Suprapubic skin (tissue), 4 donors: ENCODE data around the gene MCRIP1.

Experiments
- EP300 ChIP-seq: sonication (generic); formaldehyde crosslinking; IDR thresholded peaks from one replicate; pipeline ENCODE4 v1.6.1; 2017; ENCODE audit warnings: antibody characterized with exemption
- POLR2A ChIP-seq, 2 donors: fragments of 450-650 bp; IDR thresholded peaks; one replicate each; pipeline ENCODE4 v1.6.1; 2017; ENCODE audit warnings: antibody characterized with exemption in 2 of 2, mild to moderate bottlenecking in 2 of 2, moderate library complexity in 2 of 2
- POLR2AphosphoS5 ChIP-seq, 3 donors: sonication (generic); formaldehyde crosslinking; IDR thresholded peaks; one replicate each; pipeline ENCODE4 v1.6.1; 2017; ENCODE audit warnings: antibody characterized with exemption in 3 of 3
- TF ChIP-seq, protein P1 (sequence below), 2 donors: fragments of 200-600 bp in 1 of 2; fragments of 450-650 bp in 1 of 2; sonication (generic) in 1 of 2; IDR thresholded peaks; one replicate each; pipeline ENCODE4 v1.5.1; 2016 to 2019; ENCODE audit warnings: antibody characterized with exemption in 2 of 2, mild to moderate bottlenecking in 1 of 2, moderate library complexity in 1 of 2

- TF ChIP-seq, protein P1, sequence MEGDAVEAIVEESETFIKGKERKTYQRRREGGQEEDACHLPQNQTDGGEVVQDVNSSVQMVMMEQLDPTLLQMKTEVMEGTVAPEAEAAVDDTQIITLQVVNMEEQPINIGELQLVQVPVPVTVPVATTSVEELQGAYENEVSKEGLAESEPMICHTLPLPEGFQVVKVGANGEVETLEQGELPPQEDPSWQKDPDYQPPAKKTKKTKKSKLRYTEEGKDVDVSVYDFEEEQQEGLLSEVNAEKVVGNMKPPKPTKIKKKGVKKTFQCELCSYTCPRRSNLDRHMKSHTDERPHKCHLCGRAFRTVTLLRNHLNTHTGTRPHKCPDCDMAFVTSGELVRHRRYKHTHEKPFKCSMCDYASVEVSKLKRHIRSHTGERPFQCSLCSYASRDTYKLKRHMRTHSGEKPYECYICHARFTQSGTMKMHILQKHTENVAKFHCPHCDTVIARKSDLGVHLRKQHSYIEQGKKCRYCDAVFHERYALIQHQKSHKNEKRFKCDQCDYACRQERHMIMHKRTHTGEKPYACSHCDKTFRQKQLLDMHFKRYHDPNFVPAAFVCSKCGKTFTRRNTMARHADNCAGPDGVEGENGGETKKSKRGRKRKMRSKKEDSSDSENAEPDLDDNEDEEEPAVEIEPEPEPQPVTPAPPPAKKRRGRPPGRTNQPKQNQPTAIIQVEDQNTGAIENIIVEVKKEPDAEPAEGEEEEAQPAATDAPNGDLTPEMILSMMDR (IDR thresholded peaks at IDR 0.05) = peak; percentile 29 to 60
- no peak for TF ChIP-seq POLR2AphosphoS5 (IDR thresholded peaks at IDR 0.05)
- no peak for TF ChIP-seq EP300
- TF ChIP-seq POLR2A (IDR thresholded peaks at IDR 0.05) = no peak
Measured at GRCh38 chr17:81821603-81822311, 11.3 kb downstream of the MCRIP1 start.
